Parathyroid adenoma (tissue), 2 donors: Measurements from ENCODE around the gene DMC1.

ENCODE experiments used
- H2AFZ ChIP-seq: fragments of 300-600 bp; sonication (generic); one replicate; pipeline ENCODE4 v1.7.0; 2017; ENCODE audit warnings: antibody characterized with exemption, mild to moderate bottlenecking
- H3K27ac ChIP-seq: fragments of 300-600 bp; sonication (generic); one replicate; pipeline ENCODE4 v1.7.0; 2017
- H3K27me3 ChIP-seq: fragments of 300-600 bp; sonication (generic); one replicate; pipeline ENCODE4 v1.7.0; 2017; ENCODE audit warnings: low read length; ENCODE audit not compliant: control insufficient read depth, insufficient read depth
- H3K36me3 ChIP-seq: fragments of 300-600 bp; sonication (generic); one replicate; pipeline ENCODE4 v1.7.0; 2017; ENCODE audit warnings: low read length; ENCODE audit not compliant: control insufficient read depth, insufficient read depth
- H3K4me1 ChIP-seq: fragments of 300-600 bp; sonication (generic); one replicate; pipeline ENCODE4 v1.7.0; 2017; ENCODE audit warnings: control low read depth
- H3K4me2 ChIP-seq: fragments of 300-600 bp; sonication (generic); one replicate; pipeline ENCODE4 v1.7.0; 2017; ENCODE audit warnings: low read length
- H3K4me3 ChIP-seq: fragments of 300-600 bp; sonication (generic); one replicate; pipeline ENCODE4 v1.7.0; 2017; ENCODE audit warnings: low read depth, low read length
- H3K79me2 ChIP-seq: fragments of 300-600 bp; sonication (generic); one replicate; pipeline ENCODE4 v1.7.0; 2017; ENCODE audit warnings: control low read depth
- H3K9ac ChIP-seq: fragments of 300-600 bp; sonication (generic); one replicate; pipeline ENCODE4 v1.7.0; 2017; ENCODE audit warnings: mild to moderate bottlenecking
- H3K9me3 ChIP-seq: fragments of 300-600 bp; sonication (generic); one replicate; pipeline ENCODE4 v1.7.0; 2017; ENCODE audit warnings: low read length; ENCODE audit not compliant: control insufficient read depth
- TF ChIP-seq, protein P1 (sequence below): fragments of 300-600 bp; sonication (generic); IDR thresholded peaks from one replicate; pipeline ENCODE4 v1.7.0; 2017; ENCODE audit warnings: antibody characterized with exemption, mild to moderate bottlenecking
- donor health status: primary hyperparathyroidism.

The DMC1 gene

DNA sequence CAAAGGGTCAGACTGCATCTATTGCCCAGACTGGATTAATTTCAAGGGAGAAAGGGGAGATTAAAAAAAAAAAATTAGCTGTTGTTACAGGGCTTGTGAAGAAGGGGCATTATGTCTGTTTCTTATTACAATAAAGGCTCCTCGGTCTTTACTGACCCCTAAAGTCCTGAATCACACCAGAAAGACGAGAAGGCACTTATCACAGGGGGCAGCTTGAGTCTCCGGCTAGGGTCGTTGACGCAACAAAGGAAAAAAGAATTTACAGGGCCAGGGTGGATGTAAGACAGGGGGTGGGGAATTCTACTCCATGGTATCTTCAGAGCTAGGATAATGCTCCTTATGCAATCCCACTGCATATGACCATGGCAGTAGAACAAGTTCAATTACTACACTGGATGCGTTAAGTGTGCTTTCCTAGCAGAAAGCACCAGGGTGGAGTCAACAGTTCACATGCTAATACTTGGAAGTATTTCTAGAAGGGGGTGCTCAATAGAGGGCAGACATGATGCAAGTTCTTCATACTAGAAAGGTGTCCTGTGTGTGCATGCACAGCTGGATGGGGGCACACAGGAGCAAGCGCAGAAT lies 80.3 kb downstream of the DMC1 start:
- no peaks in the 10 kb centered on the region for H3K9me3 ChIP-seq
- TF ChIP-seq, protein P1, sequence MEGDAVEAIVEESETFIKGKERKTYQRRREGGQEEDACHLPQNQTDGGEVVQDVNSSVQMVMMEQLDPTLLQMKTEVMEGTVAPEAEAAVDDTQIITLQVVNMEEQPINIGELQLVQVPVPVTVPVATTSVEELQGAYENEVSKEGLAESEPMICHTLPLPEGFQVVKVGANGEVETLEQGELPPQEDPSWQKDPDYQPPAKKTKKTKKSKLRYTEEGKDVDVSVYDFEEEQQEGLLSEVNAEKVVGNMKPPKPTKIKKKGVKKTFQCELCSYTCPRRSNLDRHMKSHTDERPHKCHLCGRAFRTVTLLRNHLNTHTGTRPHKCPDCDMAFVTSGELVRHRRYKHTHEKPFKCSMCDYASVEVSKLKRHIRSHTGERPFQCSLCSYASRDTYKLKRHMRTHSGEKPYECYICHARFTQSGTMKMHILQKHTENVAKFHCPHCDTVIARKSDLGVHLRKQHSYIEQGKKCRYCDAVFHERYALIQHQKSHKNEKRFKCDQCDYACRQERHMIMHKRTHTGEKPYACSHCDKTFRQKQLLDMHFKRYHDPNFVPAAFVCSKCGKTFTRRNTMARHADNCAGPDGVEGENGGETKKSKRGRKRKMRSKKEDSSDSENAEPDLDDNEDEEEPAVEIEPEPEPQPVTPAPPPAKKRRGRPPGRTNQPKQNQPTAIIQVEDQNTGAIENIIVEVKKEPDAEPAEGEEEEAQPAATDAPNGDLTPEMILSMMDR = no peak
- no peak overlapping the region for H3K27ac ChIP-seq
- H3K27me3 ChIP-seq = no peaks in the 10 kb centered on the region
- H3K4me2 ChIP-seq = no peak overlapping the region
- peaks cover 4% of the 10 kb centered on the region for H3K36me3 ChIP-seq
- H3K79me2 ChIP-seq = no peaks in the 10 kb centered on the region
- H3K4me3 ChIP-seq = no peak overlapping the region
- peaks cover under 1% of the 10 kb centered on the region for H3K4me1 ChIP-seq
- no peak overlapping the region for H2AFZ ChIP-seq
- no peak overlapping the region for H3K9ac ChIP-seq

DNA sequence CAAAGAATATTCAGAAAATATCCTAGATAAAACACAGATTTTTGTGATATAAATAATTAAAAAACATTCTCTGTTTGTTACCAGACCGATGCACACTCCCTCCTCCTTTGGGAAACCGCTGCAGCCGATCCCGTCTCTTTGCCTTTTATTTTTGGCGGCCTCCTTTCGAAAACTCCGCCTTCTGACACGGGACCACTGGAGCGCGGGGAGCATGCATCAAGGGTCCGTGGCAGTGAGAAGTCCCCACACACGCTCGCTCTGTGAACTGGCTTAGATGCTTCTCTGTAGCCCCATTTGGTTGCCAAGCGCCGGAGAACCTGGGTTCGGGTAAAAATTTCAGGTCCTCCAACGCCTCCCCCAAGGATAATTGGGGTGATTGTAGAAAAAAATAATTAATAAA lies 80.8 kb downstream of the DMC1 start:
- no peaks in the 10 kb centered on the region for H3K27me3 ChIP-seq
- peaks cover 4% of the 10 kb centered on the region for H3K36me3 ChIP-seq
- no peaks in the 10 kb centered on the region for H3K9me3 ChIP-seq
- no peak overlapping the region for H3K4me3 ChIP-seq
- H3K9ac ChIP-seq = no peak overlapping the region
- H3K79me2 ChIP-seq = no peaks in the 10 kb centered on the region
- no peak overlapping the region for H3K27ac ChIP-seq
- no peaks in the 10 kb centered on the region for H3K4me1 ChIP-seq
- no peak overlapping the region for H3K4me2 ChIP-seq
- TF ChIP-seq, protein P1 = no peak
- H2AFZ ChIP-seq = no peak overlapping the region

DNA sequence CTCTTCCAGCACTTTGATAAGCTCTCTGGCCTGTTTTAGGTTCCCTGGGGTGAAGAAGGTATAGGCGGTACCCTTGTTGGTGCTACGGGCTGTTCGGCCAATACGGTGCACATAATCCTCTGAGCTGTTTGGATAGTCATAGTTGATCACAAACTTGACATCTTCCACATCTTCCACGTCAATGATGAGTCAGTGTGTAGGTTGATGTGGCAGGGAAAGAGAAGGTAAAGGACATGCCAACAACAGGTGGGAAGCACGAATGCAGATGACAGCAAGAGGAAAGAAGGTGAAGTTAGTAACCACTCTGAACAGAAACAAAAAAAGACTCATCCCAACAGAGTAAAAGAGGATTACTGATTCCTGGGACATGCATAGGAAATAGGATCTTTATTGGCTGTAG lies 82.0 kb downstream of the DMC1 start:
- H3K4me1 ChIP-seq = no peaks in the 10 kb centered on the region

GRCh38 chr22:38485783-38486182 lies 84.2 kb downstream of the DMC1 start:
- H3K9me3 ChIP-seq = no peaks in the 10 kb centered on the region
- no peak overlapping the region for H3K27ac ChIP-seq
- H3K27me3 ChIP-seq = no peaks in the 10 kb centered on the region
- H3K4me3 ChIP-seq = no peak overlapping the region
- H3K36me3 ChIP-seq = no peaks in the 10 kb centered on the region
- no peaks in the 10 kb centered on the region for H3K4me1 ChIP-seq
- no peaks in the 10 kb centered on the region for H3K79me2 ChIP-seq
- no peak overlapping the region for H2AFZ ChIP-seq
- no peak overlapping the region for H3K4me2 ChIP-seq
- TF ChIP-seq, protein P1 = no peak
- no peak overlapping the region for H3K9ac ChIP-seq

More for the DNA sequence above, 82.0 kb downstream of the DMC1 start:
- Histone ChIP-seq H3K4me3 (no peak overlapping the region), H3K36me3 (peaks cover 4% of the 10 kb centered on the region), H3K27ac (no peak overlapping the region), H2AFZ (no peak overlapping the region), H3K4me2 (no peak overlapping the region), H3K27me3 (no peaks in the 10 kb centered on the region), H3K9me3 (no peaks in the 10 kb centered on the region), H3K9ac (no peak overlapping the region), H3K79me2 (no peaks in the 10 kb centered on the region)
- TF ChIP-seq, protein P1 = no peak

- no peak overlapping the region for H3K4me3 ChIP-seq
- no peak overlapping the region for H3K9ac ChIP-seq
- no peaks in the 10 kb centered on the region for H3K36me3 ChIP-seq
- TF ChIP-seq, protein P1 = no peak
- no peaks in the 10 kb centered on the region for H3K27me3 ChIP-seq
- H3K4me2 ChIP-seq = no peak overlapping the region
- no peaks in the 10 kb centered on the region for H3K9me3 ChIP-seq
- no peaks in the 10 kb centered on the region for H3K4me1 ChIP-seq
- H2AFZ ChIP-seq = no peak overlapping the region
- no peak overlapping the region for H3K27ac ChIP-seq
- no peaks in the 10 kb centered on the region for H3K79me2 ChIP-seq
Observed at GRCh38 chr22:38484244-38484643, 85.7 kb downstream of the DMC1 start.
